Activated CD8-positive, alpha-beta memory T cell treated with anti-CD3 and anti-CD28 coated beads for 36 hours (primary cell): ENCODE results near the gene CTSA. TPM values are rescaled to one million over a fixed set of nuclear protein-coding genes. Genes with fewer than 3 reads are reported as not detected.
"Not testable (repeated sequence)": the region's sequence is repeated elsewhere in the genome, so short reads cannot be mapped to it uniquely, and the experiment has no call there.

Experiments used
- CTCF ChIA-PET: fragments of 350-600 bp; sonication (Branson Sonifier 250); formaldehyde crosslinking; loops from one replicate; lab custom pipeline; 2021; ENCODE audit warnings: antibody characterized with exemption; lab: Charles Lee
- POLR2A ChIA-PET: fragments of 350-600 bp; sonication (Branson Sonifier 250); formaldehyde crosslinking; loops from one replicate; lab custom pipeline; 2021; ENCODE audit warnings: antibody characterized with exemption; lab: Charles Lee
- total RNA-seq, 2 experiments: library from RNA; stranded (reverse); gene quantifications; one replicate each; pipeline ENCODE4 v1.2.3, GENCODE V29; 2021

Gene CTSA
- total RNA-seq, 2 experiments from 2014 or later = 71.3 to 75.7 TPM

DNA sequence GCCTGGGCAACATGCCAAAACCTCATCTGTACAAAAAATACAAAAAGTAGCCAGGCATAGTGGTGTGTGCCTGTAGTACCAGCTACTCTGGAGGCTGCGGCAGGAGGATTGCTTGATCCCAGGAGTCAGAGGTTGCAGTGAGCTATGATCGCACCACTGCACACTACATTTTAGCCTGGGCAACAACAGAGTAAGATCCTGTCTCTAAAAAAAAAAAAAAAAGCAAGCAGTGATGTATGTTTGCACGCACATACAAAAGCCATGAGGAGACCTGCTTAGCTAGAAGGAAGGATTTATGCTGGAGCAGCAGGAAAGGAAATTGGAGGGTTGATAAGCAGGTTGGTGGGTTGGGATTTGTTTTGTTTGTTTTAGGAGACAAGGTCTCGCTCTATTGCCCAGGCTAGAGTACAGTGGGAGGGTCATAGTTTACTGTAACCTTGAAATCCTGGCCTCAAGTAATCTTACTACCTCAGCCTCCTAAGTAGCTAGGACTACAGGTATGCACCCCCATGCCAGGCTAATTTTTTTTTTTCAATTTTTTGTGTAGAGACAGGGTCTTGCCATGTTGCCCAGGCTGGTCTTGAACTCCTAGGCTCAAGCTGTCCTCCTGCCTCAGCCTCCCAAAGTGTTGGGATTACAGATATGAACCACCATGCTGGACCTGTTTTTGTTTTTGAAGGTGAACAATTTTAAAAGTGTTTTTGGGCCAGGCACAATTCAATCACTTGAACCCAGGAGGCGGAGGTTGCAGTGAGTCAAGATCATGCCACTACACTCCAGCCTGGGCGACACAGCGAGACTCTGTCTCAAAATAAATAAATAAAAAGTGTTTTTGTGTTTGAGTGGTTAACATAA, 29.7 kb upstream of the CTSA start:
- ChIA-PET CTCF (interaction anchor here (0.6 to 0.7 kb wide), 4 partner anchors 11 to 79 kb away, joined by 3 to 4 read pairs (median 4); no protein-coding TSS in a partner anchor), POLR2A (no interaction called here)

DNA sequence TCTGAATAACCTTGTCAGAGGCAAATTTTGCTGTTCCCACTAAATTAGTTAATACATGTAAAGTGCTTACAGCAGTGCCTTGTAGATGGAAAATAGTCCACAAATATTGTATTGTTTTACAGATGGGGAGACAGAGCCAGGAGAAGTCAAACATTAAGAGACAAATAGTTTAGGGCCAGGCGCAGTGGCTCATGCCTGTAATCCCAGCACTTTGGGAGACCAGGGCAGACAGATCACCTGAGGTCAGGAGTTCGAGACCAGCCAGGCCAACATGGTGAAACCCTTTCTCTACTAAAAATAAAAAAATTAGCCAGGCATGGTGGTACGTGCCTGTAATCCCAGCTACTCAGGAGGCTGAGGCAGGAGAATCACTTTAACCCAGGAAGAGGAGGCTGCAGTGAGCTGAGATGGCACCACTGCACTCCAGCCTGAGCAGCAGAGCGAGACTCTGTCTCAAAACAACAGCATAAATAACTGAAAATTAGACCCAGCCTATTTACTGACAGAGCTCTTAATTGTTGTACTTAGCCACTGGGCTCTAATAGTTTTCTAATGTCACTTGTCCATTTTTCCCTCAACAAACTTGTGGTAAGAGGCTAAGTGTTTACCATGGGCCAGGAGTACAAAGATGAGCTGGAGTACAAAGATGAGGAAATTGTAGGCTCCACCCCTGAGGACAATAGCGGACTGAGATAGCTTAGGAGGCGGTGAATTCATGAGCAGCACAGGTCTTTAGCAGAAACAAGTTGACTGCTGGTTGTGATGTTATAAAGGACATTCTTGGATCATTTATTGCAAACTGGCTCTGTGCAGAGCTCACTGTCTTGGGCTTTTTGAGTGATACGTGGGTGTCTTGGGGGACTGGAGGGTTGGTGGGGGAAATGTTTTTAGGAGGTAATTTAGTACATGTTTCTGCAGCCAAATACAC, 27.3 kb upstream of the CTSA start:
- POLR2A ChIA-PET = no interaction called here
- CTCF ChIA-PET = no interaction called here

DNA sequence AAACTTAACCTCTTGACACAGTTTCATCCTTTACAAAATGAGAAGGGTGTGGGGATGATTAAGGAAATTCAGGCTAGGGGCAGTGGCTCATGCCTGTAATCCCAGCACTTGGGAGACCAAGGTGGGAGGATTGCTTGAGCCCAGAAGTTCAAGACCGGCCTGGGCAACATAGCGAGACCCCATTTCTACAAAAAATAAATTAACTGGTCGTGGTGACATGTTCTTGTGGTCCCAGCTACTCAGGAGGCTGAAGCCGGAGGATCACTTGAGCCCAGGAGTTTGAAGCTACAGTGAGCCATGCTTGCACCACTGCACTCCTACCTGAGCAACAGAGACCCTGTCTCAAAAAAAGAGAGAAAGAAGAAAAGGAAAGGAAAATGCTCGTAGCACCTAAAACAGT, 24.7 kb upstream of the CTSA start:
- ChIA-PET POLR2A (no interaction called here), CTCF (no interaction called here)

DNA sequence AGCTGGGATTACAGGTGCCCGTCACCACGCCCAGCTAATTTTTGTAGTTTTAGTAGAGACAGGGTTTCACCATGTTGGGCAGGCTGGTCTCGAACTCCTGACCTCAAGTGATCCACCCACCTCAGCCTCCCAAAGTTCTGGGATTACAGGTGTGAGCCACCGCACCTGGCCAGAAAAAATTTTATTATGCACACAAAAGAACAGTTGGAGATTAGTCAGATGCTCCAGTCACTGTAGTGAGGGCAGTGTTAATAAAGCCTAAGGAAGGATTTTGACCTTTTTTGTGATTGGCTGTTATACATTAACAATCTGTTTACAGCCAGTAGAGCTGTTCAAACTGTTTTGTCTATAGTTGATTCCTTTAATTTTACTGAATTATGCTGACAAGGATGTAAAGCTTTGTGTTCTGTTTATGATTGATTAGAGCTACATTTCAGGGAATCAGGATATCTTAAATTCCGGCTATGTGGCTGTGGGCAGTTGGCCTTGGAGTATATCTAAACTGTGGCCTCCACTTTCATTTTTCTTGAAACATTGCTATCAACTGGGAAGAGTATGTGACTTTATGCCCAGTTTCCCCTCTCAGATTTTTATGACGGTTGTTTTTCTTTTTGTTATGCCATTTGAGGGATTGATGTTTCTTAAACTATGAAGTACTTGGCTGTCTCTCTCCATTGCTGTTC, 23.9 kb upstream of the CTSA start:
- ChIA-PET CTCF (no interaction called here), POLR2A (no interaction called here)

DNA sequence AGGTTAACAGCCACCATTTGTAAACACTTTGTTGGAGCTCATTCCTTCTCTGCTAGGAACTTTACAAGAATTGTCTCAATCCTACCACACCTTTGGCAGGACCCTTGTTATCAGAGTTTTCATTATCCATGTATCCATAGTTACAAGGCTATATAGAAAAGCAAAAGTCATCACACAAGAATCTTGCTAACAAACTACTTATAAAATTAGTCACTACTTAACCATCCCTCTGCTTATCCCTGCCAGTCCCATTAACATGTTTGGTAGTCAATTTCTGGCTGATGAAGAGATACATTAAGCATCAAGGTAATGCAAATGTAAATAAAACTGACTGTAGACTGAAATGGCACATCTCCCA, 23.3 kb upstream of the CTSA start:
- ChIA-PET CTCF (no interaction called here), POLR2A (no interaction called here)

DNA sequence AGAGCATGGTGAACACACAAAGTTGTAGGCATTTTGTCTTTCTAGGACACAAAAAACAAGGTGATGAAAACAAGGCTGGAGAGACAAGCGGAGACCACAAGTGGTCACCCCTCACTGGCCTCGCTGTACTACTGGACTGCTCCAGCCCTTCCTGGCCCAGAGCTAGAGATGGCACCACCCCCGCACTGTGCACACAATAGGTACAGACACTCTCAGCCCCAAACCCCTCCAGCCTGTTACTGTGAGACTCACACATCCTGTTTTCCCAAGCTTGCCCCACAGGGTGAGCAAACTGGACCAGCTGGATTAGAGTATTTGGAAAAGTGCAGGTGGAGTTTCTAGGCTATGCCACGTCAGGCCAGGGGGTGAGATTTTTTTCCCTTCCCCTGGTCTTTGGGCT, 18.5 kb upstream of the CTSA start:
- CTCF ChIA-PET = interaction anchor here (0.6 kb wide), 1 partner anchor 56 kb away, joined by 3 read pairs; no protein-coding TSS in a partner anchor
- POLR2A ChIA-PET = no interaction called here

DNA sequence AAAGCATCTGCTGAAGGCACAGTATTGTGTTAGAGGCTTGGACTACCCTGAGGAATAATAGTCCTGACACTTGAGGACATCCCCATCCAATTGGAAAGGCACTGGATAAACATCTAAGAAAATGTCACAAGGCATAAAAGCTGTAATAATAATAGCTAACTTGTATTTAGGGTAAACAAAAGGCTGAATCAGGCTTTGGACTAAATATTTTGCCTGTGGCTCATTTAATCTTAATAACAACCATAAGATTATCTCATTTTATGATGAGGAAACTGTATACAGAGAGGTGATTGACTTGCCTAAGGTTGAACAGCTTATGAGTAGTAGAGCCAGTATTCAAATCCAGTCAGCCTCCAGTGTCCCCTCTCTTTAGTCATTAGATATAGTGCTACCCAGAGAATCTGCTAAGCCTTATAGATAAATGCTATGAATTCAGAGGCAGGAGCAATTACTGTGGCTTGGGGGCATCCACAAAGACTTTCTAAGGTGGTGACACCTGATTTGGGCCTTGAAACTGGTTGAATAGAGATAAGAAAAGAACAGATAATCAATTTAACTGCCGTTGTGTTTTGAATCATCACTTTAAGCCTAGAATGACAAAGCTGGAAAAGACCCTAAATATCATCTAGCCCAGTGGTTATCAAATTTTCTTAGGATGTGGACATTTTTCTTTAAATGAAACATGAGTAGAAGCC, 17.6 kb upstream of the CTSA start:
- ChIA-PET CTCF (no interaction called here), POLR2A (no interaction called here)

DNA sequence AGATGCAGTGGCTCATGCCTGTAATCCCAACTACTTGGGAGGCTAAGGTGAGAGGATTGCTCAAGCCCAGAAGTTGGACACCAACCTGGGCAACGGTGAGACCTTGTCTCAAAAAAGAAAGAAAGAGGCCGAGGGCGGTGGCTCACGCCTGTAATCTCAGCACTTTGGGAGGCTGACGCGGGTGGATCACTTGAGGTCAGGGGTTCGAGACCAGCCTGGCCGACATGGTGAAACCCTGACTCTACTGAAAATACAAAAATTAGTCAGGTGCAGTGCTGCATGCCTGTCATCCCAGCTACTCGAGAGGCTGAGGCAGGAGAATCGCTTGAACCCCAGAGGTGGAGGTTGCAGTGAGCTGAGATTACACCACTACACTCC, 17.0 kb upstream of the CTSA start:
- POLR2A ChIA-PET, CTCF ChIA-PET: not testable (repeated sequence)

DNA sequence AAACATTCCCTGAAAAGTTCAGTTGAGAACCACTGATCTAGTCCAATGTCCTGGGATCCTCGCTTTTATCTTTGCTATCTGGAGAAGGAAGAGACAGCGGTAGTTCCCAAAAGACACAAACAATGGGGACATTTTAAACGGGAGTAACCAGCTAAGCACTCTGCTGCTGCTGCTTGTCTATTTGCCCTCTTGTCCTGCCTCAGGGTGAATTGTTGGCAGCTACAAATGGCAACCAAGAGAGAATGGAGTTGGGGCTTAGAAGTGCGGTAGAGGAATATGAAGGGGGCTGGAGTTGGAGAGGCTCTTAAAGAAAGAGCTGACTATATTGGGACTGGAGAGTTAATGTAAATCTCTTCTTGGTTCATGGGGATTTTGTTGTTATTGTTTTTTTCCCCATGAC, 16.6 kb upstream of the CTSA start:
- ChIA-PET CTCF (interaction anchor here (0.6 kb wide), 1 partner anchor 95 kb away, joined by 3 read pairs; no protein-coding TSS in a partner anchor), POLR2A (no interaction called here)

DNA sequence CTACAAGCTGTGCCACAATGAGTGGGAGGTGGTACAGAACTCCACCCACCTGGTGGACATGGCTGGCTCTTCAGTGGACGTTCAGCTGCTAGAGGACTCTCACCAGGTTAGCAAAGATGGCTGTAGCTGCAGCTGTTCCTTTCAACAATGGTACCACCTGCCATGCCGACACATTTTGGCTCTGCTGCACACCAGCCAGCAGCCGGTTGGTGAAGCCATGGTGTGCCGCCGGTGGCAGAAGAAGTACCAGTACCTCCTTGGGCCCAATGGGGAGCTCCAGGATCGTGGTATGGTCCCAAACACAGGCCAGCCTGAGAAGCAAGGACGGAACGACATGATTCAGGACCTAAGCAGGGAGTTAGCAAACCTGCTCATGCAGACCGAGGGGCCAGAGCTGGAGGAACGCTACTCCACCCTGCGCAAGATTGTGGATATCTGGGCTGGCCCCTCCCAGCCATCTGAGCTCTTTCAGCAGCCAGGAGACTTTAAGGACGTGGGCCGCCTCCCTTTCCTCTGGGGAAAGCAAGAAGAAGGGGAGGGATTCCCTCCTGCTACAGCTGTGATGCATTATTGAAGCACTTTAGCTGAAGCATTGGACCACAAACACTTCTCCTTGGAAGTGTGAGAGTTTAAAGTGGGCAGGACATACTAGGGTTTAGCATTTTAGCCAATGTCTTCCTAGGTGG, 12.9 kb upstream of the CTSA start:
- CTCF ChIA-PET = no interaction called here
- POLR2A ChIA-PET = no interaction called here

DNA sequence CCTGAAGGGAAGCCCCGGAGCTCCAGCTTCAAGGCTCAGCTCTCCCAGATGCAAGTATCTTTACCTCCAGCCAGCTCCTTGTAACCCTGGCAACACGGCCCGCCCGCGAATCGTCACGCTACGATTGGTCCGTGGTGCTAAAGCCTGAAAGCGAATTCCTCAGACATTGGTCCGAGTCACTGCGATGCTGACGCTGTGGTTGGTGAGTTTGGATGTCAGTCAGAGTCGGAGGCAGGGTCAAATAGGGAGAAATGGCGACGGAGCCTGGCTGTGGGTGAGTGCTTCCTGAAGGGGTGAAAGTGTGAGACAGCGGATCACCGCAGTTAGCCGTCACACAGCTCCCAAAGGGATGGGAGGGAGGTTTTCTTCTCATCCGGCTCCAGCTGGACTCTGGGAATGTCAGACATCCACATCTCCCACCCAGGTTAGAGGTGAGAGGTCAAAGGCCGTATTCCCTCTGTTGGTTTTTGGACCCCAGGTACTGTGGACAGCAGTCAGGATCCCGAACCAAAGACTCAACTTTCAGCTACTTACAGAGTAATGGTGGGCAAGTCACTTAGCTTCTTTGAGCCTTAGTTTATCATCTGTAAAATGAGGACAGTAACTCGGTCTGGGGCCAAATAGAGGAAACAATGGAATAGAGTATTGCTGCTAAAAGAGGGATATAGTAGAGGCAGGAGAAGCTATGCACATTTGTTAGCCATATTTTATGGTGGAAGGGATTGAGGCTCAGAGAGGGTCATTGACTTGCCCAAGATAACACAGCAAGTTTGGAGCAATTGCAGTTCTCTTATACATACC, 9.9 kb upstream of the CTSA start, which contains the start of gene ZSWIM1:
TSS of gene ZSWIM1 (plus strand) at position 240 of the 801 bp plus-strand sequence. CDS start 1,366 bp downstream, outside the sequence.
- CTCF ChIA-PET = interaction anchor here (1.0 to 2.4 kb wide), 6 partner anchors 9 to 91 kb away, joined by 3 to 10 read pairs (median 3); partner anchors contain the start of genes ACOT8 and ZSWIM3

DNA sequence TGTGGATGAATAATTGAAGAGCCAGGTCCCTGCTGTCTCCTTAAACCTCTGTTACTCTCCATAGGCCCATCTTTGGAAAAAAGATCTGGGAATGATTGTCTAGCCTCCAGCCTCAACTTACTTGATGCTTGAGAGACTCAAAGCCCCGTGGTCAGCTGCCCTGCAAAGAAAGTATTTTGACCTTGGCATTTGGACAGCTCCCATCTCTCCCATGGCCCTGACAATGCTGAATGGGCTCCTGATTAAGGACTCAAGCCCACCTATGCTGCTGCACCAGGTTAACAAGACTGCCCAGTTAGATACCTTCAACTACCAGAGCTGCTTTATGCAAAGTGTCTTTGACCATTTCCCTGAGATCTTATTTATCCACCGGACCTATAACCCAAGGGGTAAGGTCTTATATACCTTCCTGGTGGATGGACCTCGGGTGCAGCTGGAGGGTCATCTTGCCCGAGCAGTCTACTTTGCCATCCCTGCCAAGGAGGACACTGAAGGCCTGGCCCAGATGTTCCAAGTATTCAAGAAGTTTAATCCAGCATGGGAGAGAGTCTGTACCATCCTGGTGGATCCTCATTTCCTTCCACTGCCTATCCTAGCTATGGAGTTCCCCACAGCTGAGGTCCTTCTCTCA, 8.6 kb upstream of the CTSA start:
- CTCF ChIA-PET = interaction anchor here (1.4 to 2.4 kb wide), 3 partner anchors 7 to 90 kb away, joined by 3 to 10 read pairs (median 4); no protein-coding TSS in a partner anchor
- POLR2A ChIA-PET = interaction anchor here (1.3 kb wide), 1 partner anchor 51 kb away, joined by 3 read pairs; no protein-coding TSS in a partner anchor

More for the DNA sequence above, 9.9 kb upstream of the CTSA start, which contains the start of gene ZSWIM1:
- POLR2A ChIA-PET = interaction anchor here (0.6 to 2.4 kb wide), 5 partner anchors 9 to 90 kb away, joined by 3 to 15 read pairs (median 5); partner anchors contain the start of genes ACOT8, CTSA, NEURL2 and ZSWIM3

DNA sequence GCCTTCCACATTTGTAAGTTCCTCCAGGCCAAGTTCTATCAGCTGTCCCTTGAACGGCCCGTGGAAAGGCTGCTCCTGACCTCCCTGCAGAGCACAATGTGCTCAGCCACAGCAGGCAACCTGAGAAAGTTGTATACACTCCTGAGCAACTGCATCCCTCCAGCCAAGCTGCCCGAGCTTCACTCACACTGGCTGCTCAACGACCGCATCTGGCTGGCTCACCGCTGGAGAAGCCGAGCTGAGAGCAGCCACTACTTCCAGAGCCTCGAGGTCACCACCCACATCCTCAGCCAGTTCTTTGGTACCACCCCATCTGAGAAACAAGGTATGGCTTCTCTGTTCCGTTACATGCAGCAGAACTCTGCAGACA, 8.1 kb upstream of the CTSA start:
- POLR2A ChIA-PET = interaction anchor here (1.3 kb wide), 1 partner anchor 51 kb away, joined by 3 read pairs; no protein-coding TSS in a partner anchor
- CTCF ChIA-PET = interaction anchor here (1.4 kb wide), 1 partner anchor 21 kb away, joined by 4 read pairs; no protein-coding TSS in a partner anchor

DNA sequence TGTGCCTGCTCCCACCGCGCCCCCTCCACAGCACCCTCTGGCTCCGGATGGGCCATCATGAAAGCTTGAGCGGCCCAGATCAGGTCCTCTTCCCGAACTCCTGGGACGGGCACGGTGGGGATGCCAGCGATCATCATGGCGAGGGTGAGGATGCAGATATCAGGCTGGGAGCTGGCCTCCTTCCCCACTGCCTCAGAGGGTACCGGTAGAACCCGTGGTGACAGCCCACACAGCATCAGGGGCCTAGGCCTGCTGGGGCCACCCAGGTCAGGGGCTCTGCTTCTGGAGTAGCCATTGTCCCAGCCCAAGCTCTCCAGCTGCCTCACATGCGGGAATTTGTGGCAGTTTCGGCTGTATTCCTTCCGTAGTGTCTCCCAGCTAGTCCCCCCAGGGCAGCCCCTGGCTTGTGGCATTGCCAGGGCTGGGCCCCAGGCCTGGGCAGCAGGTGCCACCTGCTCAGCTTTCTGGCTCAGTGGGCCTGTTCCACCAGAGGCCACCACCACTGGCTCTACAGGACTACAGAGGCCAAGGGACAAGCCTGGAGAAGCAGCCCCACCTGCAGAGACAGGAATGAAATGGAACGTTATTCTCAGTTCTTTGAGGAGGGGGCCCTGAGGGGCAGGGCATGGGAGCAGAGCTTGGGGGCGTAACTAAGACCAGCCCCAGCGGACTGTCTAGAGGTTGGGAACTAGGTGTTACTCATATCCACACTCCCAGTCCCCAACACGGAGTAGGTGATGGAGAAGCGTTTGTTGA, 4.4 kb upstream of the CTSA start:
- POLR2A ChIA-PET = no interaction called here
- CTCF ChIA-PET = interaction anchor here (1.1 kb wide), 1 partner anchor 25 kb away, joined by 3 read pairs; the partner anchor contains the start of gene PLTP

DNA sequence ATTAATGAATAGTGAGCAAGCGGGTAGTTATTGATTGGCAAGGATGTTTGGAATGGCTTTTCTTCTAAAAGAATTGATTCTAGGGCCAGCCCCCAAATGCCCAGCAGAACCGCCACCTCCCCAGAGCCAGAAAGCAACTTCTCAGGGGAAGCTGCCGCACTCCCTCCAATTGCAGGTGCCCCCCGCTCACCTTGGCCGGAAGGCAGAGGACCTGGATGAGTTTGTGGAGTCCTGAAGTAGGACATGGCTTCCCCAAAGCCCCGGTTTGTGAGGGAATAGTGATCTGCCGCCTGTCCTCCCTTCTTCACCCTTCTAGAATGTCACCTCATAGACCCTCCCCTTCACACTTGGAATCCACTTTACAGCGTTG, 3.8 kb upstream of the CTSA start, which contains the start of gene SPATA25:
TSS of gene SPATA25 (minus strand) at position 277 of the 370 bp plus-strand sequence. CDS start at position 245, 32 bp downstream.
- CTCF ChIA-PET = no interaction called here
- POLR2A ChIA-PET = no interaction called here

DNA sequence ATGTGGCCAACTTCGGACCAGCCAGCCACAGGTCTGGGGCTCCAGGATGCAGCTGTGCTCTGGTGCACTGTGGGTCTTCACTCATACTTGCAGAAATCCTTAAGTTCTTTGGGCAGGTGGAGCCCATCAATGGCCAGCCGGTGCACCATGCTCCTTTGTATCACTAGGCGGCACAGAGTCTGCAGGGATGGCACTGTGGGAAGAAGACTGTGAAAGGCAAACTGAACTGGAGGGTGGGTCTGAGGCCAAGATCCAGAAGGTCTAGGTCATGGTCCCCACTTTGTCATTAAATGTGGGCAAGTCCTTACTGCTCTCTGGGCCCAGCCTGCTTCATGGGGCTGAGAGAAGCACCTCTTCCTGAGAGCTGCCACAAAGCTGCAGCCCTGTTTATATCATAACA, 2.5 kb upstream of the CTSA start:
- CTCF ChIA-PET = interaction anchor here (0.9 to 3.0 kb wide), 2 partner anchors 75 to 82 kb away, joined by 3 to 16 read pairs; no protein-coding TSS in a partner anchor
- POLR2A ChIA-PET = no interaction called here
